Colonic mucosa (tissue), 4 donors: ENCODE measurements around the gene L3MBTL2. TPM values are rescaled to one million over a fixed set of nuclear protein-coding genes. Genes with fewer than 3 reads are reported as not detected.

ENCODE experiments used
- DNase-seq: peaks from one replicate; pipeline ENCODE4 v3.0.0-alpha.2; 2020
- H3K27ac ChIP-seq: fragments of 200-600 bp; one replicate; pipeline ENCODE4 v1.8.0; 2021
- H3K27me3 ChIP-seq: fragments of 200-600 bp; one replicate; pipeline ENCODE4 v1.8.0; 2021
- H3K36me3 ChIP-seq: fragments of 200-600 bp; one replicate; pipeline ENCODE4 v1.8.0; 2021
- H3K4me1 ChIP-seq: fragments of 200-600 bp; one replicate; pipeline ENCODE4 v1.8.0; 2021; ENCODE audit warnings: mild to moderate bottlenecking
- H3K4me3 ChIP-seq: fragments of 200-600 bp; one replicate; pipeline ENCODE4 v1.8.0; 2021
- H3K9ac ChIP-seq, 2 donors: one replicate each; pipeline ENCODE4 v1.7.0; 2013; ENCODE audit warnings: control low read depth in 2 of 2, low read depth in 2 of 2, low read length in 2 of 2
- H3K9me3 ChIP-seq: fragments of 200-600 bp; one replicate; pipeline ENCODE4 v1.8.0; 2021
- CTCF ChIP-seq: fragments of 200-600 bp; IDR thresholded peaks from one replicate; pipeline ENCODE4 v1.8.0; 2022; ENCODE audit warnings: antibody characterized with exemption, mild to moderate bottlenecking
- intact Hi-C: fragments of 100-400 bp; cut with DNase I; formaldehyde crosslinking; loops from one replicate; pipeline ENCODE4 v1.14.1; 2022
- total RNA-seq, 2 donors: library from RNA; stranded (reverse); fragmentation: NEBNext Ultra II Directional in 1 of 2; extraction: Animal tissue kit (Norgen Biotek cat#: 25700) in 1 of 2; gene quantifications; one replicate each; pipeline ENCODE4 v1.2.1, GENCODE V29; 2021
- donor health status: healthy.
- donor health status: DM: no; HTN: no; CAD: no.
- donor health status: DM: no; HTN: no; CAD: no.

Gene L3MBTL2
- total RNA-seq, 2 donors from 2014 or later = 13.2 to 27.9 TPM

- intact Hi-C loops = no loop called here
- Histone ChIP-seq H3K4me3 (no peak overlapping the region), H3K27me3 (no peaks in the 10 kb centered on the region), H3K36me3 (no peaks in the 10 kb centered on the region), H3K27ac (no peak overlapping the region), H3K4me1 (no peaks in the 10 kb centered on the region), H3K9me3 (no peaks in the 10 kb centered on the region), H3K9ac (no peak overlapping the region)
- no peak for DNase-seq
- no peak for TF ChIP-seq CTCF
These were observed 18.4 kb downstream of the L3MBTL2 start for GRCh38 chr22:41223535-41223934.

- Histone ChIP-seq H3K9me3 (no peaks in the 10 kb centered on the region), H3K4me1 (no peaks in the 10 kb centered on the region), H3K4me3 (no peak overlapping the region), H3K27me3 (no peaks in the 10 kb centered on the region), H3K9ac (no peak overlapping the region), H3K36me3 (no peaks in the 10 kb centered on the region), H3K27ac (no peak overlapping the region)
- intact Hi-C loops = no loop called here
- TF ChIP-seq CTCF = no peak
- no peak for DNase-seq
These were observed 21.9 kb downstream of the L3MBTL2 start for GRCh38 chr22:41226723-41227655.

DNA sequence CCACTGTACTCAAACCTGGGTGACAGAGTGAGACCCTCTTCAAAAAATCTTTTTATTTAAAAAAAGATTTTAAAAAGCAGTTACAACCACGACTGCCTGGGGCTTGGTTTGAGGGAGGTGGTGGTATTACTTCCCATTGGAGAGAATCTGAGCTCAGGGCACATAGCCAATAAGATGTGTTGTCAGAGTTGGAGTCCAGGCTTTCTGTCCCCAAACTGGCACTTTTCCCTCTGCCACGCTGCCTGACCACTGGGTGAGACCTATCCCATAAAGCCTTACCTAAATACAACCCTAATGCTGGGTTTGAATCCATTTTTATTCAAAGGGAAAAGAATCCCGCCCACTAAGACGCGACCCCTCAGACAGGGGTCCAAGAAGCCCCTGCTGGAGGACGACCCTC is 24.1 kb downstream of the L3MBTL2 start:
- intact Hi-C loops = no loop called here
- Histone ChIP-seq H3K4me3 (no peak overlapping the region), H3K4me1 (no peaks in the 10 kb centered on the region), H3K9ac (no peak overlapping the region), H3K9me3 (no peaks in the 10 kb centered on the region), H3K36me3 (no peaks in the 10 kb centered on the region), H3K27me3 (no peaks in the 10 kb centered on the region), H3K27ac (no peak overlapping the region)
- no peak for TF ChIP-seq CTCF
- DNase-seq = no peak

DNA sequence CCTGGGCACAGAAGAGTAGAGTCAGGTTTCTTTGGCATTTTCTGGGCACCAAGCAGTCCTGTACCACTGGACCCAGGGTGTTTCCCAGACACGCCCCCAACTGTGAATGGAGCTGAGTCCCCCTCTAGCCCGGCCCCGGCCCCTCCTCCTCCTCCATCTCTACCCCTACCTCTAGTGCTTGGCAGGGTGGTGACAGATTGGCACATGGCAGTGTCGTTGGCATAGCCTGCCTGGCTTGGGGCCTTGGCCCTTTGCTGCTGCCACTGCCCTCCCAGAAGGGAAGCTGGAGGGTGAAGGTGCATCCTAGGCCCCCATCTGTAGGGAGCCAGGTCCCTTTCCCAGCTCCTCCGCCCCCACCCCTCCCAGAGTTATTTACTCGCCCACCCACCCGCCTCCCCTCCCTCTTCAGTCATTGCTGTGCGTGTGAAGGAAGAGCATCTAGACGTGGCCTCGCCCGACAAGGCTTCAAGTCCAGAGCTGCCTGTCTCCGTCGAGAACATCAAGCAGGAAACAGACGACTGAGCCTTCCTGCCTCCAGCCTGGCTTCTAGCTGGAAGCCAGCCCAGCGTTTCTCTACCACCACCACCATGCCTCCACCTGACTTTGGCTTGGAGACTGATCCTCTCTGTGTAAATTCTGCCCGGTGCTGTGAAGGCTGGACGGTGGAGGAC is 24.8 kb downstream of the L3MBTL2 start:
- Histone ChIP-seq H3K27me3 (no peaks in the 10 kb centered on the region), H3K9me3 (no peaks in the 10 kb centered on the region), H3K36me3 (no peaks in the 10 kb centered on the region), H3K4me1 (no peaks in the 10 kb centered on the region), H3K9ac (no peak overlapping the region), H3K27ac (no peak overlapping the region), H3K4me3 (no peak overlapping the region)
- intact Hi-C loops = no loop called here
- TF ChIP-seq CTCF = no peak
- DNase-seq = no peak

- H3K27ac ChIP-seq = no peak overlapping the region
These were observed 25.3 kb downstream of the L3MBTL2 start for GRCh38 chr22:41230401-41230785.

More at GRCh38 chr22:41230401-41230785, 25.3 kb downstream of the L3MBTL2 start:
- no peak for DNase-seq
- H3K4me1 ChIP-seq = no peaks in the 10 kb centered on the region
- no peak overlapping the region for H3K4me3 ChIP-seq
- H3K36me3 ChIP-seq = no peaks in the 10 kb centered on the region
- no peaks in the 10 kb centered on the region for H3K9me3 ChIP-seq
- H3K27me3 ChIP-seq = no peaks in the 10 kb centered on the region
- TF ChIP-seq CTCF = no peak
- intact Hi-C loops = no loop called here
- no peak overlapping the region for H3K9ac ChIP-seq
